Smooth muscle cell (in vitro differentiated cells): Measurements from ENCODE around the gene SH3RF2. TPM values are rescaled to one million over a fixed set of nuclear protein-coding genes. Genes with fewer than 3 reads are reported as not detected.

Experiments
- DNase-seq: peaks from one replicate; lab custom pipeline; 2025; ENCODE audit not compliant: unreplicated experiment; lab: John Stamatoyannopoulos, UW
- H2AFZ ChIP-seq: fragments of 200-600 bp; sonication (generic); 2 replicates; pipeline ENCODE4 v1.6.0; 2016; ENCODE audit warnings: antibody characterized with exemption, low read depth, mild to moderate bottlenecking
- H3F3A ChIP-seq: fragments of 200-600 bp; sonication (generic); 2 replicates; pipeline ENCODE4 v1.6.0; 2017; ENCODE audit warnings: antibody characterized with exemption, low read depth
- H3K27ac ChIP-seq: fragments of 200-600 bp; sonication (generic); 2 replicates; pipeline ENCODE4 v1.5.1; 2016; ENCODE audit warnings: low read depth, mild to moderate bottlenecking
- H3K27me3 ChIP-seq: fragments of 200-600 bp; sonication (generic); 2 replicates; pipeline ENCODE4 v1.6.1; 2016; ENCODE audit warnings: low read depth, mild to moderate bottlenecking
- H3K36me3 ChIP-seq: fragments of 200-600 bp; sonication (generic); 2 replicates; pipeline ENCODE4 v1.5.1; 2016; ENCODE audit warnings: low read depth
- H3K4me1 ChIP-seq: fragments of 200-600 bp; sonication (generic); 2 replicates; pipeline ENCODE4 v1.5.1; 2016; ENCODE audit warnings: low read depth
- H3K4me2 ChIP-seq: fragments of 200-600 bp; sonication (generic); 2 replicates; pipeline ENCODE4 v1.6.0; 2016; ENCODE audit warnings: mild to moderate bottlenecking
- H3K4me3 ChIP-seq: fragments of 200-600 bp; sonication (generic); 2 replicates; pipeline ENCODE4 v1.5.1; 2016; ENCODE audit warnings: mild to moderate bottlenecking
- H3K79me2 ChIP-seq: fragments of 200-600 bp; sonication (generic); 2 replicates; pipeline ENCODE4 v1.6.0; 2016; ENCODE audit warnings: low read depth, mild to moderate bottlenecking
- H3K9ac ChIP-seq: fragments of 200-600 bp; sonication (generic); 2 replicates; pipeline ENCODE4 v1.6.0; 2016; ENCODE audit warnings: low read depth
- H3K9me3 ChIP-seq: fragments of 200-600 bp; sonication (generic); replicated peaks from 2 replicates; pipeline ENCODE4 v1.5.1; 2016; ENCODE audit warnings: low read depth
- H4K20me1 ChIP-seq: fragments of 200-600 bp; sonication (generic); 2 replicates; pipeline ENCODE4 v1.6.0; 2016; ENCODE audit warnings: low read depth
- WGBS: methylation state at CpG from one replicate; pipeline ENCODE4 v1.1.7; 2016; ENCODE audit warnings: low lambda C conversion rate; 5-methylcytosine and 5-hydroxymethylcytosine counted together
- polyA plus RNA-seq: library from polyadenylated mRNA; unstranded; fragments of >200 nt; fragmentation: Nextera tagmentation; extraction: Ambion mirVana; gene quantifications from 2 replicates; pipeline ENCODE4 v1.2.1, GENCODE V29; 2016
- total RNA-seq: library from RNA; depleted of rRNA; stranded (reverse); fragments of >200 nt; gene quantifications from 2 replicates; pipeline ENCODE4 v1.2.3, GENCODE V29; 2014
- TF ChIP-seq, protein P1 (sequence below): fragments of 200-600 bp; sonication (generic); IDR thresholded peaks from 2 replicates; pipeline ENCODE4 v1.5.1; 2017; ENCODE audit warnings: borderline replicate concordance, mild to moderate bottlenecking, antibody characterized with exemption; ENCODE audit not compliant: insufficient read depth, poor library complexity, severe bottlenecking

SH3RF2 gene
- total and polyA plus RNA-seq, 2 experiments from 2014 or later = 1.0 to 2.0 TPM

DNA sequence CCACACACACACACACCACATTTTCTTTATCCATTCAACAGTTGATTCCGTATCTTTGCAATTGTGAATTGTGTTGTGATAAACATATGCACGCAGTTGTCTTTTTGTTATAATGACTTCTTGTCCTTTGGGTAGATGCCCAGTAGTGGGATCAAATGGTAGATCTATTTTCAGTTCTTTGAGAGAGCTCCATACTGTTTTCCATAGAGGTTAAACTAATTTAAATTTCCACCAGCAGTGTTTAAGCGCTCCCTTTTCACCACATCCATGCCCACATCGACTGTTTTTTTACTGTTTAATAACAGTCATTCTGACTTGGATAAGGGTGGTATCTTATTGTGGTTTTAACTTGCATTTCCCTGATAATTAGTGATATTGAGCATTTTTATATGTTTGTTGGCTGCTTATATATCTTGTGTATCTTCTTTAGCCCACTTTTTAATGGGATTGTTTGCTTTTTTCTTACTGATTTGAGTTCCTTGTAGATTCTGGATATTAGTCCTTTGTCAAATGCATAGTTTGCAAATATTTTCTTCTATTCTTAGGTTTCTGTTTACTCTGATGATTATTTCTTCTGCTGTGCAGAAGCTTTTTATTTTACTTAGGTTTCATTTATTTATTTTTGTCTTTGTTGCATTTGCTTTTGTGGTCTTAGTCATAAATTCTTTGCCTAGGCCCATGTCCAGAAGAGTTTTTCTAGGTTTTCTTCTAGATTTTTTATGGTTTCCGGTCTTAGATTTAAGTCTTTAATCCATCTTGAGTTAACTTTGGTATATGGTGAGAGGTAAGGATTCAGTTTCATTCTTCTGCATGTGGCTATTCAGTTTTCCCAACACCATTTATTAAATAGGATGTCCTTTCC lies 82.4 kb downstream of the SH3RF2 start:
- H3K27ac ChIP-seq = no peak overlapping the region
- no peaks in the 10 kb centered on the region for H3K4me1 ChIP-seq
- TF ChIP-seq, protein P1, sequence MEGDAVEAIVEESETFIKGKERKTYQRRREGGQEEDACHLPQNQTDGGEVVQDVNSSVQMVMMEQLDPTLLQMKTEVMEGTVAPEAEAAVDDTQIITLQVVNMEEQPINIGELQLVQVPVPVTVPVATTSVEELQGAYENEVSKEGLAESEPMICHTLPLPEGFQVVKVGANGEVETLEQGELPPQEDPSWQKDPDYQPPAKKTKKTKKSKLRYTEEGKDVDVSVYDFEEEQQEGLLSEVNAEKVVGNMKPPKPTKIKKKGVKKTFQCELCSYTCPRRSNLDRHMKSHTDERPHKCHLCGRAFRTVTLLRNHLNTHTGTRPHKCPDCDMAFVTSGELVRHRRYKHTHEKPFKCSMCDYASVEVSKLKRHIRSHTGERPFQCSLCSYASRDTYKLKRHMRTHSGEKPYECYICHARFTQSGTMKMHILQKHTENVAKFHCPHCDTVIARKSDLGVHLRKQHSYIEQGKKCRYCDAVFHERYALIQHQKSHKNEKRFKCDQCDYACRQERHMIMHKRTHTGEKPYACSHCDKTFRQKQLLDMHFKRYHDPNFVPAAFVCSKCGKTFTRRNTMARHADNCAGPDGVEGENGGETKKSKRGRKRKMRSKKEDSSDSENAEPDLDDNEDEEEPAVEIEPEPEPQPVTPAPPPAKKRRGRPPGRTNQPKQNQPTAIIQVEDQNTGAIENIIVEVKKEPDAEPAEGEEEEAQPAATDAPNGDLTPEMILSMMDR = no peak
- no peaks in the 10 kb centered on the region for H3K27me3 ChIP-seq
- 90% methylated on average over 5 of the region's 5 CpGs for WGBS
- H3K9ac ChIP-seq = no peak overlapping the region
- no peaks in the 10 kb centered on the region for H3K36me3 ChIP-seq
- no peaks in the 10 kb centered on the region for H3K9me3 ChIP-seq
- no peak overlapping the region for H3K4me3 ChIP-seq
- no peaks in the 10 kb centered on the region for H4K20me1 ChIP-seq
- DNase-seq = no peak
- no peak overlapping the region for H3K4me2 ChIP-seq
- no peaks in the 10 kb centered on the region for H3K79me2 ChIP-seq
- no peak overlapping the region for H2AFZ ChIP-seq
- H3F3A ChIP-seq = no peaks in the 10 kb centered on the region

DNA sequence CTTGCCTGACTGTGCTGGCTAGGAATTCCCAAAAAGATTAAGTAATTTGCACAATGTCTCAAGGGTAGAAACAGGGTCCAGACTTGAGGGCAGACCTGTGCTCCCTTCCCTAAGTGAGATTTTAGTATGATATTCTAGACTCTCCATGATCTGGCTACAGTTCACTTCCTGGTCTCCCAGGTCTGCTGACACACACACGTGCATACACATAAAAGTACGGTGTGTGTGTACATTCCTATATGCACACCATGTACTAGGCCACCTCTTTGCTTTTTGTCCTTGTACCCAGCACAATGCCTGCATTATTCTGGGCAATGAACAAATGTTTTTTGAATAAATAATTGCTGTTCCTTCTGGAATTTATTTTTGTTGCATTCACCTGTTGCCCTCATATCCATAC lies 83.7 kb downstream of the SH3RF2 start:
- H3K4me3 ChIP-seq = no peak overlapping the region
- 98% methylated on average over 2 of the region's 2 CpGs for WGBS
- H2AFZ ChIP-seq = no peak overlapping the region
- TF ChIP-seq, protein P1 = no peak
- no peaks in the 10 kb centered on the region for H3K36me3 ChIP-seq
- no peak for DNase-seq
- no peaks in the 10 kb centered on the region for H4K20me1 ChIP-seq
- H3K27me3 ChIP-seq = no peaks in the 10 kb centered on the region
- H3K9me3 ChIP-seq = no peaks in the 10 kb centered on the region
- no peak overlapping the region for H3K27ac ChIP-seq
- no peak overlapping the region for H3K9ac ChIP-seq
- H3K79me2 ChIP-seq = no peaks in the 10 kb centered on the region
- H3F3A ChIP-seq = no peaks in the 10 kb centered on the region
- no peaks in the 10 kb centered on the region for H3K4me1 ChIP-seq
- H3K4me2 ChIP-seq = no peak overlapping the region

DNA sequence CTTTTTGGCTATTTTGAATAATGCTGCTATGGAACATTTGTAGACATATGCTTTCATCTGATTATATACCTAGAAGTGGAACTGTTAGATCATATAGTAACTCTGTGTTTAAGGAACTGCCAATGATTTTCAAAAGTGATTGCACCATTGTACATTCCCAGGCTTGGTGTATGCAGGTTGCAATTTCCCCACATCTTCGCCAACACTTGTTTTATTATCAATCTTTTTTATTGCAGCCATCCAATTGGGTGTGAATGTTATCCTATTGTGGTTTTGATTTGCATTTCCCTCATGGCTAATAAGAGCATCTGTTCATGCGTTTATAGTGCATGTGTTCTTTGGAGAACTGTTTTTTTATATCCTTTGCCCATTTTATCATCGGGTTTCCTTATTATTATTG lies 87.7 kb downstream of the SH3RF2 start:
- TF ChIP-seq, protein P1 = no peak
- 94% methylated on average over 3 of the region's 3 CpGs for WGBS
- no peak for DNase-seq

More for the DNA sequence above, 87.7 kb downstream of the SH3RF2 start:
- no peak overlapping the region for H2AFZ ChIP-seq
- no peaks in the 10 kb centered on the region for H3K79me2 ChIP-seq
- H3K9ac ChIP-seq = no peak overlapping the region
- H3K27me3 ChIP-seq = no peaks in the 10 kb centered on the region
- no peak overlapping the region for H3K4me2 ChIP-seq
- no peaks in the 10 kb centered on the region for H3K36me3 ChIP-seq
- H3K9me3 ChIP-seq = no peaks in the 10 kb centered on the region
- no peak overlapping the region for H3K27ac ChIP-seq
- no peaks in the 10 kb centered on the region for H3F3A ChIP-seq
- peaks cover 9% of the 10 kb centered on the region for H3K4me1 ChIP-seq
- H4K20me1 ChIP-seq = no peaks in the 10 kb centered on the region
- H3K4me3 ChIP-seq = no peak overlapping the region
